MM.1S (cell line): ENCODE measurements around the gene NFATC2.

ENCODE experiments used
- DNase-seq: peaks from one replicate; pipeline ENCODE4 v3.0.0-alpha.2; 2015
- H2AFZ ChIP-seq: fragments of 300-600 bp; sonication (generic); 2 replicates; pipeline ENCODE4 v1.6.0; 2016; ENCODE audit warnings: antibody characterized with exemption, low read length
- H3F3A ChIP-seq: fragments of 300-600 bp; sonication (generic); 2 replicates; pipeline ENCODE4 v1.6.1; 2016; ENCODE audit warnings: mild to moderate bottlenecking, antibody characterized with exemption, low read length, moderate library complexity, mixed read lengths; ENCODE audit not compliant: insufficient read depth
- H3K27ac ChIP-seq: fragments of 300-600 bp; sonication (generic); 2 replicates; pipeline ENCODE4 v1.5.1; 2016; ENCODE audit warnings: mild to moderate bottlenecking, low read length
- H3K27me3 ChIP-seq: fragments of 300-600 bp; sonication (generic); replicated peaks from 2 replicates; pipeline ENCODE4 v1.6.0; 2016; ENCODE audit warnings: low read length; ENCODE audit not compliant: insufficient read depth
- H3K36me3 ChIP-seq: fragments of 300-600 bp; sonication (generic); replicated peaks from 2 replicates; pipeline ENCODE4 v1.6.1; 2016; ENCODE audit warnings: mild to moderate bottlenecking, low read length, mixed read lengths; ENCODE audit not compliant: insufficient read depth
- H3K4me1 ChIP-seq: fragments of 300-600 bp; sonication (generic); 2 replicates; pipeline ENCODE4 v1.6.1; 2016; ENCODE audit warnings: low read length, mixed read lengths
- H3K4me2 ChIP-seq: fragments of 300-600 bp; sonication (generic); 2 replicates; pipeline ENCODE4 v1.6.0; 2016; ENCODE audit warnings: low read depth, low read length
- H3K4me3 ChIP-seq: fragments of 300-600 bp; sonication (generic); 2 replicates; pipeline ENCODE4 v1.5.1; 2016; ENCODE audit warnings: low read length, mixed read lengths
- H3K79me2 ChIP-seq: fragments of 300-600 bp; sonication (generic); 2 replicates; pipeline ENCODE4 v1.6.1; 2016; ENCODE audit warnings: mixed run types, low read length, mixed read lengths
- H3K9ac ChIP-seq: fragments of 300-600 bp; sonication (generic); 2 replicates; pipeline ENCODE4 v1.6.1; 2016; ENCODE audit warnings: low read length, mixed read lengths
- H3K9me2 ChIP-seq: fragments of 300-600 bp; sonication (generic); replicated peaks from 2 replicates; pipeline ENCODE4 v1.6.1; 2016; ENCODE audit warnings: mild to moderate bottlenecking, low read length, mixed read lengths; ENCODE audit not compliant: insufficient read depth
- H3K9me3 ChIP-seq: fragments of 300-600 bp; sonication (generic); replicated peaks from 2 replicates; pipeline ENCODE4 v1.6.1; 2016; ENCODE audit warnings: mild to moderate bottlenecking, low read length, mixed read lengths; ENCODE audit not compliant: insufficient read depth
- H4K20me1 ChIP-seq: fragments of 300-600 bp; sonication (generic); 2 replicates; pipeline ENCODE4 v1.6.1; 2016; ENCODE audit warnings: mild to moderate bottlenecking, low read length, moderate library complexity, mixed read lengths; ENCODE audit not compliant: insufficient read depth
- CTCF ChIP-seq: fragments of 300-600 bp; sonication (generic); IDR thresholded peaks from 2 replicates; pipeline ENCODE4 v1.5.1; 2016; ENCODE audit warnings: antibody characterized with exemption, low read length, mixed read lengths
- EZH2 ChIP-seq: fragments of 300-600 bp; sonication (generic); optimal IDR thresholded peaks from 2 replicates; pipeline ENCODE3; 2017; ENCODE audit warnings: low read depth, mild to moderate bottlenecking, antibody characterized with exemption, low read length, mixed read lengths
- EZH2phosphoT487 ChIP-seq: fragments of 300-600 bp; sonication (generic); IDR thresholded peaks from 2 replicates; pipeline ENCODE4 v1.6.1; 2018; ENCODE audit warnings: antibody characterized with exemption, low read length

The NFATC2 gene

GRCh38 chr20:51452091-51452613 is 90.4 kb downstream of the NFATC2 start:
- no peaks in the 10 kb centered on the region for H3K79me2 ChIP-seq
- no peaks in the 10 kb centered on the region for H3K36me3 ChIP-seq
- H3K9ac ChIP-seq, result no peak overlapping the region
- H4K20me1 ChIP-seq, result no peaks in the 10 kb centered on the region
- H3K4me2 ChIP-seq, result no peak overlapping the region
- no peak overlapping the region for H3K4me3 ChIP-seq
- no peak for DNase-seq
- H3K27me3 ChIP-seq, result no peaks in the 10 kb centered on the region
- no peaks in the 10 kb centered on the region for H3K4me1 ChIP-seq
- TF ChIP-seq CTCF (no peak), EZH2phosphoT487 (no peak), EZH2 (no peak)
- no peak overlapping the region for H2AFZ ChIP-seq
- no peak overlapping the region for H3K27ac ChIP-seq
- H3K9me3 ChIP-seq, result no peaks in the 10 kb centered on the region
- no peaks in the 10 kb centered on the region for H3K9me2 ChIP-seq
- H3F3A ChIP-seq, result no peaks in the 10 kb centered on the region

GRCh38 chr20:51451484-51451883 is 91.0 kb downstream of the NFATC2 start:
- no peaks in the 10 kb centered on the region for H3F3A ChIP-seq
- H3K4me2 ChIP-seq, result no peak overlapping the region
- no peaks in the 10 kb centered on the region for H3K9me2 ChIP-seq
- no peaks in the 10 kb centered on the region for H3K27me3 ChIP-seq
- DNase-seq, result no peak
- no peaks in the 10 kb centered on the region for H4K20me1 ChIP-seq
- no peak overlapping the region for H3K27ac ChIP-seq
- no peak overlapping the region for H2AFZ ChIP-seq
- no peak overlapping the region for H3K9ac ChIP-seq
- TF ChIP-seq EZH2phosphoT487 (no peak), CTCF (no peak), EZH2 (no peak)
- H3K4me1 ChIP-seq, result no peaks in the 10 kb centered on the region
- no peaks in the 10 kb centered on the region for H3K79me2 ChIP-seq
- H3K4me3 ChIP-seq, result no peak overlapping the region
- H3K9me3 ChIP-seq, result no peaks in the 10 kb centered on the region
- H3K36me3 ChIP-seq, result no peaks in the 10 kb centered on the region

- H2AFZ ChIP-seq, result no peak overlapping the region
- H3K4me1 ChIP-seq, result no peaks in the 10 kb centered on the region
- H4K20me1 ChIP-seq, result no peaks in the 10 kb centered on the region
- H3K9ac ChIP-seq, result no peak overlapping the region
- H3K79me2 ChIP-seq, result 0 out of 2 replicates have a peak, but pooled peaks cover 4% of the 10 kb centered on the region
- TF ChIP-seq EZH2, result no peak
- H3K4me2 ChIP-seq, result no peak overlapping the region
- no peaks in the 10 kb centered on the region for H3K9me2 ChIP-seq
- H3K36me3 ChIP-seq, result no peaks in the 10 kb centered on the region
- no peak for DNase-seq
- H3K4me3 ChIP-seq, result no peak overlapping the region
- H3K27ac ChIP-seq, result no peak overlapping the region
- no peaks in the 10 kb centered on the region for H3K9me3 ChIP-seq
- no peaks in the 10 kb centered on the region for H3F3A ChIP-seq
- H3K27me3 ChIP-seq, result no peaks in the 10 kb centered on the region
These were observed 91.5 kb downstream of the NFATC2 start for GRCh38 chr20:51450984-51451383.

- no peak overlapping the region for H3K9ac ChIP-seq
- H3K36me3 ChIP-seq, result no peaks in the 10 kb centered on the region
- H3K79me2 ChIP-seq, result 0 out of 2 replicates have a peak, but pooled peaks cover 6% of the 10 kb centered on the region
These were observed 92.3 kb downstream of the NFATC2 start for GRCh38 chr20:51450221-51450712.

More at GRCh38 chr20:51450221-51450712, 92.3 kb downstream of the NFATC2 start:
- Histone ChIP-seq H3F3A (no peaks in the 10 kb centered on the region), H2AFZ (no peak overlapping the region), H3K27me3 (no peaks in the 10 kb centered on the region), H4K20me1 (no peaks in the 10 kb centered on the region), H3K9me2 (no peaks in the 10 kb centered on the region), H3K4me1 (no peaks in the 10 kb centered on the region), H3K4me3 (no peak overlapping the region), H3K27ac (no peak overlapping the region), H3K4me2 (no peak overlapping the region), H3K9me3 (no peaks in the 10 kb centered on the region)
- TF ChIP-seq EZH2phosphoT487 (no peak), EZH2 (no peak), CTCF (no peak)
- no peak for DNase-seq
